ENCODE data around the gene PGAP6. TPM values are rescaled to one million over a fixed set of nuclear protein-coding genes. Genes with fewer than 3 reads are reported as not detected.
"Not testable (repeated sequence)": the region's sequence is repeated elsewhere in the genome, so short reads cannot be mapped to it uniquely, and the experiment has no call there.

PGAP6 gene
- total RNA-seq, 2 experiments from 2014 or later, result 22.8 to 24.1 TPM

DNA sequence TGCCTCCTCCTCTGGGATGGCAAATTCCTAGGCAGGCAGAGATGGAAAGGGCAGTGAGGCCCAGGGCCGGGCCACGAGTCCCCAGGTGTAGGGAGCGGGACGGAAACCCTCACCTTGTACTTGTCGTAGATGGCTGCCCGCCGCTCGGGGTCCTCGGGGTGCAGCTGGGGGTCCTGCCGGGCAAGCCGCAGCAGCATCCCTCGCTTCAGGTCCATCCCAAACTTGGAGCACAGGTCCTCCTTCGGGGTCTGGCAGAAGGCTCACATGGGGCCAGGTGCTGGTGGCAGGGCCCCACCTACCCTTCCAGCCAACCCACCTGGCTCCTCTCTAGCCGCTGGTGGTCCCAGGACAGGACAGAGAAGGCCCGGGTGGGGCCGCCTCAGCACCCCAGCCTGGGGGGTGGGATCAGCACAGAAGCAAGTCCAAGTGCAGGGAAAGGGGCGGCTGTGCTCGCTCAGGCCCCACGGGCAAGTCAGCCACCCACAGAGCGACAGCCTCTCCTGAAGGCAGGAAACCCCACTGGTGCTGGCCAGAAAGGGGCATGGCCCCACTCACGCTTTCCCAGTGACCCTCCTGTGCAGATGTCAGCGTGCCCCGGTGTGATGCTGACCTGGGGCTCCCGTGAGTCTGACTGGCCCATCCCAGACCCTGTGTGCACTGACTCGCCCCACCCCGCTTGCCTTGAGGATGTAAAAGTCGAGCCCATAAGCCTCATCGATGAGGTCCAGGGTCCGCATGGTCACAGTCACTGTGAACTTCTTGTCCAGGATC, 13.2 kb downstream of the PGAP6 start:
- H3K27ac Mint-ChIP-seq, result no peak overlapping the region
- no peak for DNase-seq
- H3K27me3 Mint-ChIP-seq, result peaks cover 2% of the 10 kb centered on the region
- H3K36me3 Mint-ChIP-seq, result peaks cover 3% of the 10 kb centered on the region
- H3K9me3 Mint-ChIP-seq, result no peaks in the 10 kb centered on the region
- H3K4me1 Mint-ChIP-seq, result peaks cover 10% of the 10 kb centered on the region
- H3K4me3 Mint-ChIP-seq, result no peak overlapping the region

GRCh38 chr16:367333-367903, 14.4 kb downstream of the PGAP6 start:
- H3K27me3 Mint-ChIP-seq, result peaks cover 5% of the 10 kb centered on the region
- peaks cover 11% of the 10 kb centered on the region for H3K4me1 Mint-ChIP-seq
- DNase-seq, result no peak
- no peak overlapping the region for H3K27ac Mint-ChIP-seq
- no peaks in the 10 kb centered on the region for H3K9me3 Mint-ChIP-seq
- no peak overlapping the region for H3K4me3 Mint-ChIP-seq
- peaks cover 3% of the 10 kb centered on the region for H3K36me3 Mint-ChIP-seq

- peaks cover 15% of the 10 kb centered on the region for H3K4me1 Mint-ChIP-seq
- H3K27ac Mint-ChIP-seq, result no peak overlapping the region
- H3K36me3 Mint-ChIP-seq, result peaks cover 3% of the 10 kb centered on the region
- H3K27me3 Mint-ChIP-seq, result peaks cover 5% of the 10 kb centered on the region
- H3K4me3 Mint-ChIP-seq, result no peak overlapping the region
- DNase-seq, result no peak
- H3K9me3 Mint-ChIP-seq, result no peaks in the 10 kb centered on the region
Observed at GRCh38 chr16:366476-366875, 15.3 kb downstream of the PGAP6 start.

GRCh38 chr16:364595-365491, 16.9 kb downstream of the PGAP6 start:
- peaks cover 8% of the 10 kb centered on the region for H3K4me1 Mint-ChIP-seq
- H3K4me3 Mint-ChIP-seq, result no peak overlapping the region
- H3K9me3 Mint-ChIP-seq, result no peaks in the 10 kb centered on the region
- DNase-seq, result no peak
- H3K27me3 Mint-ChIP-seq, result peaks cover 5% of the 10 kb centered on the region
- H3K36me3 Mint-ChIP-seq, result peaks cover 1% of the 10 kb centered on the region
- no peak overlapping the region for H3K27ac Mint-ChIP-seq

DNA sequence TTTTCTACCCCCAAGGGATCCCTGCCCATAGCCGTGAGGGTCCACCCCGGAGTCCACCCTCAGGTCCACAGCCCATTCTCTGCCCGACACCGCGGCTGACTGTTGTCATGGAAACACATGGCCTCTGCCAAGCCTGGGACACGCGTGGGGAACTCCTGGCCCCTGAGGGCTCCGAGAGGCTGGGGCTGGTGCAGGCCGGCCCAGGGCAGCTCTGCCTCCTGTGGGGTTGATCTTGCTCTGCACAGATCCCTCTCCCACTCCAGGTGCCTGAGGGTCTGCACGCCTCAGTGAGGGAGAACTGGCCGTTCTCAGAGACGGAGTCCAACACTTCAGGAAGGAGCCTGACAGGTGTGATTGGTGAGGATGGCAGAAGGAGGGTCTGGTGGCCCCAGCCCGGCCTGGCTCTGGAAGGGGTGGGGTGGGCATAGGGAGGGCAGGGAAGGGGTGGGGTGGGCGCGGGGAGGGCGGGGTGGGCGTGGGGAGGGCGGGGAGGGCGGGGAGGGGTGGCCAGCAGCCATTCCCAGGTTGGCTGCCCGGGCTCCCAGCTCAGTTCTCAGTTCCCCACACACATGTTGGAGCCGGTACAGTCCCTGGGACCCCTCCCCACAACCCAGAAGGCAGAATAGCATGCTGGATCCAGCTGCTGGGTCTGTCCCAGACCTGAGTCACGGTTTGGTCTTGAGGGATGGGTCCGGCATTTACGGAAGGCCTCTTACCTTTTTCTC, 17.9 kb downstream of the PGAP6 start:
- Mint-ChIP-seq H3K36me3 (peaks cover 1% of the 10 kb centered on the region), H3K4me3 (no peak overlapping the region), H3K9me3 (no peaks in the 10 kb centered on the region), H3K4me1 (peaks cover 5% of the 10 kb centered on the region), H3K27me3 (peaks cover 5% of the 10 kb centered on the region), H3K27ac (no peak overlapping the region)
- DNase-seq, result no peak

- no peak for DNase-seq
- Mint-ChIP-seq H3K36me3 (peaks cover 1% of the 10 kb centered on the region), H3K27me3 (peaks cover 5% of the 10 kb centered on the region), H3K4me1 (peaks cover 5% of the 10 kb centered on the region), H3K4me3 (no peak overlapping the region), H3K9me3 (no peaks in the 10 kb centered on the region), H3K27ac (no peak overlapping the region)
Observed at GRCh38 chr16:363110-363765, 18.5 kb downstream of the PGAP6 start.

- H3K36me3 Mint-ChIP-seq, H3K4me3 Mint-ChIP-seq, DNase-seq, H3K27me3 Mint-ChIP-seq, H3K27ac Mint-ChIP-seq, H3K9me3 Mint-ChIP-seq, H3K4me1 Mint-ChIP-seq: not testable (repeated sequence)
Observed at GRCh38 chr16:362702-362999, 19.1 kb downstream of the PGAP6 start.

DNA sequence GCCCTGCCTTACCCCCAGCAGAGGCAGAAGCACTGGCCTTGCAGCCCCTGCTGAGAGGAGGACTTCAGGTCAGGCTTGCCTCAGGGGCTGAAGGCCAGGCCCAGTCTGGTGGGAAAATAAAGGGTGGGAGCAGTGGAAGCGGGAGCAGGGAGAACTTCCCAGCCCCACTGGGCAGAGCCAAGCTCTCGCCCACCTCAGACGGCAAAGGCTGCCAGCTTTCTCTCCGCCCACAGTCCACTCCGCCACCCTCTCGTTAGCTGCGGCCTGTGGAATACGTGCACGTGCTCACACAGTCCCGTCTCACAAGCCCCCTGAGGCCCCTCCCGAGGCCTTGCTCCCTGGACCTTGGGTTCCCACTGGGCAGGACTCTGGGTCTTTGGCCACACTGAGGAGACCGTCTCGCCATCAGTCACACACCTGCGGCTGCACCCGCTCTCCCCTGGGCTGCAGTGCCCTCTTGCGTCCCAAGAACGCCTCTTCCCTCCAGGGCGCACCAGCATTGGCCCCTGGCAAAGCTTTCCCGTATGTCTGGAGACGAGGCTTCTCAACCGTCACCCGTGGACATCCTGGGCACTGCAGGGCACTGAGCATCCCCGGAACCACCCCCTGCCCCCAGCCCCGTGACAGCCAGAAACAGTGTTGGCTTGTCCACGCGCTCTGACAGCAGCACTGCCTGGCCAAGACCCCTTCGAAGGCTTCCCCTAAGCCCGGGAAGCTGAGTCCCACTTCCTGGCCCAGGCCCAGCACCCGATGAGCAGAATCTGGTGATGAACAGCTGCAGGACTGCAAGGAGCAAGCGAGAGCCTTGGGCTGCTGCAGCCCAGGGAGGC, 19.7 kb downstream of the PGAP6 start:
- no peak overlapping the region for H3K27ac Mint-ChIP-seq
- peak; percentile 68 for DNase-seq

GRCh38 chr16:361341-361871, 20.4 kb downstream of the PGAP6 start:
- H3K4me3 Mint-ChIP-seq, result no peak overlapping the region
- no peak for DNase-seq
- peaks cover 7% of the 10 kb centered on the region for H3K4me1 Mint-ChIP-seq
- H3K27me3 Mint-ChIP-seq, result peaks cover 5% of the 10 kb centered on the region
- no peaks in the 10 kb centered on the region for H3K9me3 Mint-ChIP-seq
- H3K27ac Mint-ChIP-seq, result no peak overlapping the region
- H3K36me3 Mint-ChIP-seq, result peaks cover 1% of the 10 kb centered on the region

More for the DNA sequence above, 19.7 kb downstream of the PGAP6 start:
- Mint-ChIP-seq H3K27me3 (peaks cover 5% of the 10 kb centered on the region), H3K4me3 (peak overlapping the region; percentile 10), H3K9me3 (no peaks in the 10 kb centered on the region), H3K4me1 (peaks cover 5% of the 10 kb centered on the region), H3K36me3 (peaks cover 1% of the 10 kb centered on the region)

DNA sequence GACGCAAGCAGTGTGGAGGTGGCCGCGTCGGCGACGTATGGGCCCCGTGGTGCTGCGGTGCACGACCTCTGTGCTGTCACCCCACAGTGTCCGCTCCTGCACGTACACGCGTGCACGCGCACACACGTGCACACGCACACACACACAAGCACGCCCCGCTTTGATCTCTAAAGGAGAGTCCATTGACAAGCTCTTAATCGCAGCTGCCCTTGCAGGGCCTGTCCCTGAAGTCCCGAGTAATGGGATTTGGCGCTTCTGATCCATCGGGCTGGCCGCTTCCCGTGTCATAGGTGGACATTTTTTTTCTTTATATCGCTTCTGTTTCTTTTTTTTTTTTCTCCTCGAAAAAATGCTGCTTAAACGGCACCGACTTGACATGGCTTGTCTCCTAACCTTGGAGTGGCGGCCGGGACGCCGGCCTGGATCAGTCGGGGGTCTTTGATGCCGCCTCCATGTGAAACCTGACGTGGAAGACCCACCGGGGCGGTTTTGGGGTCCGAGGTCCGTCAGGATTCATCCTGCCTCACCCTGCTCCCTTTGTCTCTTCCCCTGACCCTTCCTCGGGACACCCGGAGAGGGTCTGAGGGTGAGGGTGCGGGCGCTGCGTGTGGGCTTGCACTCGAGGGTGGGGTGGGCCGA, 21.0 kb downstream of the PGAP6 start:
- H3K4me3 Mint-ChIP-seq, result no peak overlapping the region
- H3K27me3 Mint-ChIP-seq, result peaks cover 5% of the 10 kb centered on the region
- no peak for DNase-seq
- peaks cover 1% of the 10 kb centered on the region for H3K36me3 Mint-ChIP-seq
- H3K9me3 Mint-ChIP-seq, result no peaks in the 10 kb centered on the region
- H3K27ac Mint-ChIP-seq, result no peak overlapping the region
- H3K4me1 Mint-ChIP-seq, result peaks cover 7% of the 10 kb centered on the region

- peaks cover 13% of the 10 kb centered on the region for H3K4me1 Mint-ChIP-seq
- no peak overlapping the region for H3K4me3 Mint-ChIP-seq
- peaks cover 5% of the 10 kb centered on the region for H3K27me3 Mint-ChIP-seq
- DNase-seq, result no peak
- H3K9me3 Mint-ChIP-seq, result no peaks in the 10 kb centered on the region
- no peaks in the 10 kb centered on the region for H3K36me3 Mint-ChIP-seq
- H3K27ac Mint-ChIP-seq, result no peak overlapping the region
Observed at GRCh38 chr16:359871-360697, 21.7 kb downstream of the PGAP6 start.

DNA sequence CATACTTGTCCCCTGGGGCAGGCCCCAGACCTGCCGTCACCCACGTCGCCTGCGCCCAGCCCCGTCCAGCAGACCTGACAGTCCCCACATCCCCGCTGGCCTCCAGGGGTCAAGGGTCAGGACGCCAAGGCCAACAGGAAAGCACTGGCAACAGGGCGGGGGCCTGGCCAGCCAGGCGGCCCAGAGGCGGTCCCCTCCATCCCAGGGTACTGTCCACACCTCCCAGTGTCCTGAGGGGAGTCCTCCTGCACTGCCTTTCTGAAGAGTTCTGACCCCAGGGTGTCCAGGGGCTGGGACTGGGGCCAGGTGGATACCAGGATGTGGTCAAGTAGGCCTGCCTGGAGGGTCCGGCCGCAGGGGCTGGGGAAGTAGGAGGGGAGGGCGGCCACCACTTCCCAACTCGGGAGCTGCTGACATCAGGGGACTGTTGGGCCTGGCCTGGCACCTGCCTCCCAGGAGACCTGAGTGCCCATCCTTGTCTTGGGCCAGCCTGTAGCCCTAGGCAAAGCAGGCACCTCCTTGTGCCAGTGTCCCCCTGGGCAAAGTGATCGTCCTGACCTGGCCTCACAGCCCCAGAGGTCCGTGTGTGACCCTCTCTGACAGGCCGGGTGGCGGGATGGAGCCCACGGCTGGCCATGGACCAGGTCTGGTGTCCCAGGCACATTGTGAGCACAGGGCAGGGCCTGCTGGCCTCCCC, 22.6 kb downstream of the PGAP6 start:
- Mint-ChIP-seq H3K4me1 (peaks cover 17% of the 10 kb centered on the region), H3K27me3 (peaks cover 5% of the 10 kb centered on the region), H3K4me3 (no peak overlapping the region), H3K36me3 (no peaks in the 10 kb centered on the region), H3K27ac (no peak overlapping the region), H3K9me3 (no peaks in the 10 kb centered on the region)
- no peak for DNase-seq

Data from activated naive CD8-positive, alpha-beta T cell treated with anti-CD3 and anti-CD28 coated beads for 36 hours (primary cell).